ENCODE measurements around the gene PTPRM.

Gene PTPRM

DNA sequence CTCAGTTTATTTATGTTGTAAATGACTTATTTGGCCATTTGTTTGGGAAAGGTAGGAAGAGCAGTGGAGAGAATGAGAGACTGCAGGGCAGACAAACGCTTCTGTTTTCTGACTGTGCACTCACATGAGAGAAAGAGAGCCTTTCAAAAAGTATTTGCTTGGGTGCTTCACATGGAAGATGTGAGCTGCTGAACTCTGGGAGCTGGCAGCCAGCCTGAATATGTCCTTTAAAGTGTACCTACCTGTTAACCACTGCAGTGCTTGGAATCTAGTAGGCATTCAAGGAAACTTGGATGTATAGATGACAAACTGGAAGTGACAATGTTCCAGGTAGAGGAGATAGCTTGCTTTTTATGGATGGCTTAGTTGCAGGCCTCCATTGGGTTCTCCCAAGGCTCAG lies 68.8 kb downstream of the PTPRM start:
- Histone ChIP-seq H3K9me3 (ENCODE audit: control insufficient read depth, insufficient read depth, low read length) (no peaks in the 10 kb centered on the region), H4K20me1 (ENCODE audit: control insufficient read depth, insufficient read depth, low read depth, low read length) (no peaks in the 10 kb centered on the region), H3K79me2 (ENCODE audit: control insufficient read depth, low read length) (no peaks in the 10 kb centered on the region), H3K27me3 (ENCODE audit: control insufficient read depth, low read length) (no peaks in the 10 kb centered on the region), H3K4me1 (ENCODE audit: control insufficient read depth, low read length) (no peaks in the 10 kb centered on the region), H3K9me2 (replicated peaks; ENCODE audit: control insufficient read depth, low read length) (no peaks in the 10 kb centered on the region), H3K4me2 (ENCODE audit: low read length) (no peak overlapping the region), H3K27ac (ENCODE audit: low read depth, low read length) (no peak overlapping the region), H3K36me3 (ENCODE audit: control insufficient read depth, low read length) (no peaks in the 10 kb centered on the region), H3F3A (ENCODE audit: control insufficient read depth, insufficient read depth) (no peaks in the 10 kb centered on the region), H3K4me3 (ENCODE audit: low read length) (no peak overlapping the region)
- TF ChIP-seq, protein P1, sequence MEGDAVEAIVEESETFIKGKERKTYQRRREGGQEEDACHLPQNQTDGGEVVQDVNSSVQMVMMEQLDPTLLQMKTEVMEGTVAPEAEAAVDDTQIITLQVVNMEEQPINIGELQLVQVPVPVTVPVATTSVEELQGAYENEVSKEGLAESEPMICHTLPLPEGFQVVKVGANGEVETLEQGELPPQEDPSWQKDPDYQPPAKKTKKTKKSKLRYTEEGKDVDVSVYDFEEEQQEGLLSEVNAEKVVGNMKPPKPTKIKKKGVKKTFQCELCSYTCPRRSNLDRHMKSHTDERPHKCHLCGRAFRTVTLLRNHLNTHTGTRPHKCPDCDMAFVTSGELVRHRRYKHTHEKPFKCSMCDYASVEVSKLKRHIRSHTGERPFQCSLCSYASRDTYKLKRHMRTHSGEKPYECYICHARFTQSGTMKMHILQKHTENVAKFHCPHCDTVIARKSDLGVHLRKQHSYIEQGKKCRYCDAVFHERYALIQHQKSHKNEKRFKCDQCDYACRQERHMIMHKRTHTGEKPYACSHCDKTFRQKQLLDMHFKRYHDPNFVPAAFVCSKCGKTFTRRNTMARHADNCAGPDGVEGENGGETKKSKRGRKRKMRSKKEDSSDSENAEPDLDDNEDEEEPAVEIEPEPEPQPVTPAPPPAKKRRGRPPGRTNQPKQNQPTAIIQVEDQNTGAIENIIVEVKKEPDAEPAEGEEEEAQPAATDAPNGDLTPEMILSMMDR (IDR thresholded peaks at IDR 0.05; ENCODE audit: low read depth, low read length, poor library complexity, severe bottlenecking), result no peak

DNA sequence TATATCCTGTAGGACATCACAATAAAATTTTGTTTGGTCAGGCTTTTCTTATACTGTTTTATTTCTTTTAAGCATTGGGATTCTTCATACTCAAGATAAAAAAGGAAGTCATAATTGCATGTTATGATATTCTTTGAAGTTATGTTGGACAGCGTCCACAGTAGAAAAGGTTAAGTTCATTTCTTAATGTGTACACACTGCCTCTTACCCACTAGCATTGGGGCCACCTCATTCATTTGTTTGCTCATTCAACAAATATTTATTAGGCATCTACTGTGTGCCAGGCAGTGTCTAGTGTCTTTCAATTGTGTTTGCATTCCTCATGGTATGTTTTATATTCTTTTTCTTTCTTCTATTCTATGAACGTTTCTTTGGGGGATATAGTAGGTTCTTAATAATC lies 70.2 kb downstream of the PTPRM start:
- Histone ChIP-seq H3K4me1 (ENCODE audit: control insufficient read depth, low read length) (no peaks in the 10 kb centered on the region), H3F3A (ENCODE audit: control insufficient read depth, insufficient read depth) (no peaks in the 10 kb centered on the region), H3K4me2 (ENCODE audit: low read length) (no peak overlapping the region), H3K4me3 (ENCODE audit: low read length) (no peak overlapping the region), H3K27ac (ENCODE audit: low read depth, low read length) (no peak overlapping the region), H3K36me3 (ENCODE audit: control insufficient read depth, low read length) (no peaks in the 10 kb centered on the region), H3K9me2 (replicated peaks; ENCODE audit: control insufficient read depth, low read length) (no peaks in the 10 kb centered on the region), H3K27me3 (ENCODE audit: control insufficient read depth, low read length) (no peaks in the 10 kb centered on the region), H3K79me2 (ENCODE audit: control insufficient read depth, low read length) (no peaks in the 10 kb centered on the region), H4K20me1 (ENCODE audit: control insufficient read depth, insufficient read depth, low read depth, low read length) (no peaks in the 10 kb centered on the region), H3K9me3 (ENCODE audit: control insufficient read depth, insufficient read depth, low read length) (no peaks in the 10 kb centered on the region)
- TF ChIP-seq, protein P1 (IDR thresholded peaks at IDR 0.05; ENCODE audit: low read depth, low read length, poor library complexity, severe bottlenecking), result no peak
- no peak for TF ChIP-seq EZH2phosphoT487 (IDR thresholded peaks at IDR 0.05; ENCODE audit: borderline replicate concordance, low read length)

DNA sequence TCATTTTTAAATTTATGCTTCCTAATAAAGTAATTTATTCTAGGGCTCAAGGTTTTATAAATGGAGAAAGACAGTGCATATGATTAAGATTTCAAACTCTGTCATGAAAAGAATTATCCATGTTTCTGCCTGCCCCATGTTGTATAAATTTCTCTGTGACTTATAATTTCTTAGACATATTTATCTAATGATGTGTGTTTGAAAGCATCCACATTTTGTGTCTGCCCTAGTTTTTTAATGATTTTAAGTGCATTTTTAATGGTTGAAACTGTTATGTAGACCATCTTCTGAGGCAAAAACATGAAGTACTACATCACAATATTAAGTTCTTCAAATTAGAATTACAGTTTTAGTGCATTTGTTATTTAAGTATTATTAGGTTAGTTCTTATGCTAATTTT lies 71.2 kb downstream of the PTPRM start:
- H3K9me3 ChIP-seq (ENCODE audit: control insufficient read depth, insufficient read depth, low read length), result no peaks in the 10 kb centered on the region
- no peak overlapping the region for H3K4me2 ChIP-seq (ENCODE audit: low read length)
- no peaks in the 10 kb centered on the region for H3K79me2 ChIP-seq (ENCODE audit: control insufficient read depth, low read length)
- no peaks in the 10 kb centered on the region for H3K36me3 ChIP-seq (ENCODE audit: control insufficient read depth, low read length)
- H3K4me3 ChIP-seq (ENCODE audit: low read length), result no peak overlapping the region
- no peaks in the 10 kb centered on the region for H3K27me3 ChIP-seq (ENCODE audit: control insufficient read depth, low read length)
- TF ChIP-seq, protein P1 (IDR thresholded peaks at IDR 0.05; ENCODE audit: low read depth, low read length, poor library complexity, severe bottlenecking), result no peak
- TF ChIP-seq EZH2phosphoT487 (IDR thresholded peaks at IDR 0.05; ENCODE audit: borderline replicate concordance, low read length), result no peak
- no peaks in the 10 kb centered on the region for H3F3A ChIP-seq (ENCODE audit: control insufficient read depth, insufficient read depth)
- no peaks in the 10 kb centered on the region for H3K9me2 ChIP-seq (replicated peaks; ENCODE audit: control insufficient read depth, low read length)
- no peaks in the 10 kb centered on the region for H4K20me1 ChIP-seq (ENCODE audit: control insufficient read depth, insufficient read depth, low read depth, low read length)
- H3K4me1 ChIP-seq (ENCODE audit: control insufficient read depth, low read length), result no peaks in the 10 kb centered on the region
- no peak overlapping the region for H3K27ac ChIP-seq (ENCODE audit: low read depth, low read length)

DNA sequence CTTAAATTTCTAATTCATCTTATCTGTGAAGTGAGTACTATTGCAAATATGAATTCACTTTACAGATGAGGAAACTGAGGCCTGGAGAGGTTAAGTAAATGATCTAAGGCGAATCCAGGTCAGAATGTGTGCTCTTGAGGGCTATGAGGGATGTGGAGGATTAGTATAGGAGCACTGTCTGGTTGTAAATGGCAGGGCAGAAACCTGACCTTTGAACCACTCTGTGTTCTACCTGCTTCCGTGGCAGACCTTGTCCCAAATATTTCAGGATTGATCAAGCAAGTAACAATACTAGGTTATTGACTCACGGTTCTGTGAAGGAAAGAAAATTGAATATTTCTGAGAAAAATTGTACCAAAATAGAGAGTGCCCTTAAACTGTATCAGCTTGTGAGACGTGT lies 74.7 kb downstream of the PTPRM start:
- Histone ChIP-seq H3K9me2 (replicated peaks; ENCODE audit: control insufficient read depth, low read length) (no peaks in the 10 kb centered on the region), H3F3A (ENCODE audit: control insufficient read depth, insufficient read depth) (no peaks in the 10 kb centered on the region), H3K9me3 (ENCODE audit: control insufficient read depth, insufficient read depth, low read length) (no peaks in the 10 kb centered on the region), H3K4me1 (ENCODE audit: control insufficient read depth, low read length) (no peaks in the 10 kb centered on the region), H4K20me1 (ENCODE audit: control insufficient read depth, insufficient read depth, low read depth, low read length) (no peaks in the 10 kb centered on the region), H3K36me3 (ENCODE audit: control insufficient read depth, low read length) (no peaks in the 10 kb centered on the region), H3K4me2 (ENCODE audit: low read length) (no peak overlapping the region), H3K79me2 (ENCODE audit: control insufficient read depth, low read length) (no peaks in the 10 kb centered on the region), H3K27me3 (ENCODE audit: control insufficient read depth, low read length) (no peaks in the 10 kb centered on the region), H3K4me3 (ENCODE audit: low read length) (no peak overlapping the region), H3K27ac (ENCODE audit: low read depth, low read length) (no peak overlapping the region)
- TF ChIP-seq, protein P1 (IDR thresholded peaks at IDR 0.05; ENCODE audit: low read depth, low read length, poor library complexity, severe bottlenecking), result no peak
- no peak for TF ChIP-seq EZH2phosphoT487 (IDR thresholded peaks at IDR 0.05; ENCODE audit: borderline replicate concordance, low read length)
